ENCODE measurements around the gene ATAT1. TPM values are rescaled to one million over a fixed set of nuclear protein-coding genes. Genes with fewer than 3 reads are reported as not detected.

ATAT1 gene
- total RNA-seq, 1 donor from 2014 or later: 2.7 TPM

- H3K27ac ChIP-seq (replicated peaks): peak within 1 kb of the TSS; percentile 94
- peaks cover 43% of the 10 kb centered on the region for H3K36me3 ChIP-seq
- peak within 1 kb of the TSS; percentile 94 for H3K4me3 ChIP-seq
- TF ChIP-seq CTCF (IDR thresholded peaks at IDR 0.05; ENCODE audit: borderline replicate concordance): no peak
- H3K4me1 ChIP-seq: peaks cover 64% of the 10 kb centered on the region
- DNase-seq: peak; percentile 97
- H3K9me3 ChIP-seq (replicated peaks): no peaks in the 10 kb centered on the region
- no peaks in the 10 kb centered on the region for H3K27me3 ChIP-seq (ENCODE audit: low read depth)
- intact Hi-C loops (cut with micrococcal nuclease): no loop called here
Measured at GRCh38 chr6:30616811-30617564, 9.7 kb upstream of the ATAT1 start, which contains the start of gene PPP1R10. Gene PPP1R10 (minus strand): TSS chr6:30617243. CDS start chr6:30609944, 7,299 bp downstream.

GRCh38 chr6:30617565-30618269 lies 9.0 kb upstream of the ATAT1 start, which contains the start of gene MRPS18B:
Gene MRPS18B (plus strand): TSS chr6:30617840. CDS start chr6:30617866, 26 bp downstream.
- peak; percentile 98 for DNase-seq
- Histone ChIP-seq H3K27ac (replicated peaks) (peak within 1 kb of the TSS; percentile 94), H3K9me3 (replicated peaks) (no peaks in the 10 kb centered on the region), H3K4me3 (peak within 1 kb of the TSS; percentile 94), H3K27me3 (ENCODE audit: low read depth) (no peaks in the 10 kb centered on the region), H3K4me1 (peaks cover 56% of the 10 kb centered on the region), H3K36me3 (peaks cover 50% of the 10 kb centered on the region)
- TF ChIP-seq CTCF (IDR thresholded peaks at IDR 0.05; ENCODE audit: borderline replicate concordance): no peak
- intact Hi-C loops (cut with micrococcal nuclease): no loop called here

- no peak for DNase-seq
- Histone ChIP-seq H3K9me3 (replicated peaks) (no peaks in the 10 kb centered on the region), H3K27me3 (ENCODE audit: low read depth) (no peaks in the 10 kb centered on the region), H3K4me3 (peak overlapping the region; percentile 94), H3K36me3 (peaks cover 57% of the 10 kb centered on the region), H3K27ac (replicated peaks) (peak overlapping the region; percentile 94), H3K4me1 (peaks cover 50% of the 10 kb centered on the region)
- intact Hi-C loops (cut with micrococcal nuclease): no loop called here
- TF ChIP-seq CTCF (IDR thresholded peaks at IDR 0.05; ENCODE audit: borderline replicate concordance): no peak
Measured at GRCh38 chr6:30618270-30618797, 8.3 kb upstream of the ATAT1 start.

- Histone ChIP-seq H3K4me3 (peak overlapping the region; percentile 94), H3K27ac (replicated peaks) (no peak overlapping the region)
Measured at GRCh38 chr6:30619561-30619960, 7.1 kb upstream of the ATAT1 start.

More at GRCh38 chr6:30619561-30619960, 7.1 kb upstream of the ATAT1 start:
- no peak for DNase-seq
- H3K27me3 ChIP-seq (ENCODE audit: low read depth): no peaks in the 10 kb centered on the region
- intact Hi-C loops (cut with micrococcal nuclease): no loop called here
- H3K9me3 ChIP-seq (replicated peaks): no peaks in the 10 kb centered on the region
- peaks cover 38% of the 10 kb centered on the region for H3K4me1 ChIP-seq
- TF ChIP-seq CTCF (IDR thresholded peaks at IDR 0.05; ENCODE audit: borderline replicate concordance): no peak
- peaks cover 69% of the 10 kb centered on the region for H3K36me3 ChIP-seq

Data from left ventricle myocardium inferior (tissue), 1 donor.